Measurements from ENCODE around the gene GGT6.
"Not testable (repeated sequence)": the region's sequence is repeated elsewhere in the genome, so short reads cannot be mapped to it uniquely, and the experiment has no call there.

The GGT6 gene

DNA sequence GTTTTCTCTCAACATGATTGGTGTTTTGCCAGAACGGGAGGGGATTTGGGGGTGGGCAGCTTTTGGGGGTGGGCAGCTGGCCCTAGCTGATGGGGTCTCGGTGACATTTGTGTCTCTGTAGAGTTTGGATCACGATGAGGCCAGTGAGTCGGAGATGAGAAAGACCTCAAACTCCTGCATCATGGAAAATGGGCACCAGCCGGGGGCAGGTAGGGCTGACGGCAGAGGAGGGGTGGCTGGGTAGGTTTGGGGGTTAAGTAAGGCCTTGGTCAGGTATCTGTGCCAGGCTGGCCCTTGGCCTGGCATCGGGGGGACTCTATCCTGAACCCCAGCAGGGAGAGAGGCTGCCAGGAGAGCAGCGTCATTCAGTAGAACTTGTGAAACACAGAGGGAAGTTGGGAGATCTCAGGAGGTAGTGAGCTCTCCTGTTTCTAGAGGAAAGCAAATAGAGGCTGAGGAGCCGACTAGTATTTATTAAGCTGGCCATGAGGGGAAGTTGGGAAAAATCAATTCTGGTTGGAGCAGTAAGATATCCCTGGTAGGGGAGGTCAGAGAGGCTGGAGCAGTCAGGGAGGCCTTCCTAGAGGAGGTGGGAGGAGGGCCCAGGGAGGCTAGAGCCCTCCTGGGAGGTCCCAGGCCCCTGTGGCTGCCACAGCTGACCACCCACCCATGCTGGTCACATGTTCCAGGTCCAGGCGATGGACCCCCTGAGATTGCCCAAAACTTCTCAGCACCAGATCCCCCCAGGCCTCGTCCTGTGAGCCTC lies 32.0 kb upstream of the GGT6 start:
- DNase-seq (ENCODE audit: low read depth in 2 of 2), result no peak

DNA sequence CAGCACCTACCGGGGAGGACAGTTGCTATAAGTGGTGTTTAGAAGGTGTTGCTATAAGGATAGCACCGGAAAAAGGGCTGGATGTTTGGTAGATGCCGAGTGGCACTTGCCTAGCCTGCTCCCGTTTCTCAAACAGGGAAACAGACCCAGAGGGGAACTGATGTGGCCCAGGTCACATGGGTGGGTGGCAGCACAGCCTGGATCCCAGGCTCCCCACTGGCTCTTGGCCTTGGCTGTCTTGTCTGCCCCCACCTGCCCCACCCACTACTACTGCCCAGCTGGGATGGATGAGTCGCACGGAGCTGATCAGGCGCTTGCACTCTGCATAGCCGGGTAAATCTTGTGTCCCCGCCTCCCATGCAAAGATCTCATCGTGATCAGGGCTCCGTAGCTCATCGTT lies 31.2 kb upstream of the GGT6 start:
- DNase-seq (ENCODE audit: low read depth in 2 of 2), result no peak

DNA sequence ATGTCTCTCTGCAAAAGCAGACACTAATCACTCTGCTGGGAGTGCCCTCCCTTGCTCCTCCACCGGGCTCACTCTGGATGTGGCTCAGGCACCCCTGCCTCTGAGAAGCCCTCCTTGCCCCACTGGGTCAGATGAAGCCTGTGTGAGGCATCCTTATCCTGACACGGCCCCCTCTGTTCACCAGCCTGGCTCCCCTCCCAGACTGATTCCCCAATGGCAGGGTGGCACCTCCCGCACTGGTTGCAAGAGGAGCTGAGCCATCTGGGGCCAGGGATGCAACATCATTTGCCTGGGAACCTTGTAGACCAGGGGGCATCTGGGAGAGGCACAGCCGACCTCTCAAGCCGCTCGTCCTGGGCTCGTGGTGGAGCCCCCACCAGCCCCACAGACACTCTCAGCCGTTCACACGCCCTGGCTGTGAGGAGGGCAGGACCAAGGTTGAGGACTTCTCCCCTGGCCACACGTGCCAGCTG lies 30.6 kb upstream of the GGT6 start:
- no peak for DNase-seq (ENCODE audit: low read depth in 2 of 2)

DNA sequence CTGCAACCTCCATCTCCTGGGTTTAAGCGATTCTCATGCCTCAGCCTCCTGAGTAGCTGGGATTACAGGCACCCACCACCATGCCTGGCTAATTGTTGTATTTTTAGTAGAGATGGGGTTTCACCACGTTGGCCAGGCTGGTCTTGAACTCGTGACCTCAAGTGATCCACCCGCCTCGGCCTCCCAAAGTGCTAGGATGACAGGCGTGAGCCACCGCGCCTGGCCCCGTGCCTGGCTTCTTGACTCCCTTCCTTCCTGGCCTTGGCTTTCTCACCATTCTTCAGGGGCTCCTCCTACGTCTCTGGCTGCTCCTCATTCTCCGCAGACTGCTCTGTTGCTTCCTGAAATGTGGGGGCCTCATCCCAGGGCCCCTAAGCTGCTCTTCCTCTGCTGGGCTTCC lies 29.7 kb upstream of the GGT6 start:
- DNase-seq (ENCODE audit: low read depth in 2 of 2), result not testable (repeated sequence)

DNA sequence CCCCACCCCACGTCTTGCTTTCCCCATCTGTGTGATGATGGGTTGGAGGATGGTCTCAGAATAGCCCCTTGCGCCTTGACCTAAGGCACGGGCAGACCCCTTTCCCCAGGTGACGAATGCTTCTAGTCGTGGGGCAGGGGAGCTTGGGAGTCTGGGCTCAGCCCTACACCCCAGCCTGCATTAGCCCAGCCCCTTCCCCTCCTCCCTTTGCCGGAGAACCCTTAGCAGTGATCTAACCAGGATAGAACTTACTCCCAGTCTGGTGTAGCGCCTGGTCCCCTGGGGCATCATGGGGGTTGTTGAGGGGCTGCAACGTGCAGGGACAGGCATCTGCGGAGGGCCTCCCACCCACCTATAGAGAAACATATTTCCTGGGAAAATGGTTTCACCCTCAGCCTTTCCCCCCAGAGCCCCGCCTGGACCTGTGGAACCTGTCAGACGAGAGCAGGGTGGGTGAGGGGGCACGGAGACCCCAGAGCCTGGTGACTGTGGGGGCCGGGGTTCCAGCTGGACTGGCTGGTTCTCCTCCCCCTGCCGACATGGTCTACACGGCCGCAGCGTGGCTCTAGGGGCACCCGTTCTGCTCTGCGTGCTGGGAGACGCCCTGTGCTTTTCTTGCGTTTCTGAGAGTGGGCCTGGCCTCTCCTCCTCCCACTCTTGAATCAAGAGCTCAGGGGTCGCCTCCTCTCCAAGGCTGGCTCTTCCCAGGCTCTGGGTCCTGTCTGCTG lies 28.7 kb upstream of the GGT6 start:
- no peak for DNase-seq (ENCODE audit: low read depth in 2 of 2)

DNA sequence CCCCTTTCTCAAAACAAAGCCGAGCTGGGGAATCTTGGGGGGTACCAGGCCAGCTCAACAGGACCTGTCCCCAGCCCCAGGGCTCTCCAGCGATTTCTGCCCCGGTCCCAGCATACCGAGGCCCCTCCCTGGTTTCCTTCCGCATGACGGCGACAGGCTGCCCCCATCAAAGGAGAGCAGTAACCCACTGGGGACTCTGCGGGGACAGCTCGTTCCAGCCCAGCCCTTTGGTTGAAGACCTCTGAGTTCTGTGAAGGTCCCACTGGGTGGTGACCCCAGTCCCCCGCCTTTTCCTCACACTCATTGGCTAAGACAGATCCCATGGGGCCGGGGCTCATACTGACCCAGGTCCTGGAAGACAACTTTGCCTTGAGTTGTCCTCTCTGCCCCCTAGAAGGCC lies 28.0 kb upstream of the GGT6 start:
- DNase-seq (ENCODE audit: low read depth in 2 of 2), result no peak

DNA sequence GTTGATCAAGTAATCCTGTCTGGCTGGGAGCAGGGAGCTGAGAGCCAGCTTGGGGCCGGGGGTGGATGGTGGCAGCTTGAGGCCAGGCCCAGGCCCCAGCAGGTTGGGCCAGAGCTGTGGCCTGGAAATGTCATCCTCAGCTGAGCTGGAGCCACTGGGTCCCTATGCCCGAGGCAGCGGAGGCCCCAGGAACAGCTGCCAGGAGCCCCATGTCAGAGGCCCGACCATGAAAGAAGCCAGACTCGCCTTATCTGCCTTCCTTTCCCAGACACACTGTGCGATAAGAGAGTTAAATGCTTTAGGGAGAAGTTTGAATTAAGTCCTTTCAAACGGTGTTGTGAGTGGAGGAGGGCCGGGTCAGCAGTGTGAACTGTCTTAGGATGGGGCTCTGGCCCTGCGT lies 27.4 kb upstream of the GGT6 start:
- no peak for DNase-seq (ENCODE audit: low read depth in 2 of 2)

DNA sequence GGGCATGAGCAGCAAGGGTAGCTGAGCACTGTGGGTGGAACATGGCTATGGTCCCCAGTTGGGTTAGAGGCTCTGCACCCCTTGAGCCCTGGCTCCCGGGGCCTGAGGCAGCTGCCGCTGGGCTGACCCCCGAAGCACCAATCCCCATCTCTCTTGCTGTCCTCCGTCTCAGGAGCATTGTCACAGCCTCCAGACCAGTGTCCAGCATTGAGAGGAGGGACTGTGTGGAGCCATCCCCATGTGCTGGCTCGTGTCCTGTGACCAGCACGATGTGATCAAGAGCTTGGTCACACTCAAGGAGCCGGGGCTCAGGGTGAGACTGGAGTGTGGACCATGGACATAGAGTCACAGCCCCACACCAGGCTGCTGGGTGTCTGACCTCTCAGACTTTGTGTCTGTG lies 26.8 kb upstream of the GGT6 start:
- DNase-seq (ENCODE audit: low read depth in 2 of 2), result no peak

DNA sequence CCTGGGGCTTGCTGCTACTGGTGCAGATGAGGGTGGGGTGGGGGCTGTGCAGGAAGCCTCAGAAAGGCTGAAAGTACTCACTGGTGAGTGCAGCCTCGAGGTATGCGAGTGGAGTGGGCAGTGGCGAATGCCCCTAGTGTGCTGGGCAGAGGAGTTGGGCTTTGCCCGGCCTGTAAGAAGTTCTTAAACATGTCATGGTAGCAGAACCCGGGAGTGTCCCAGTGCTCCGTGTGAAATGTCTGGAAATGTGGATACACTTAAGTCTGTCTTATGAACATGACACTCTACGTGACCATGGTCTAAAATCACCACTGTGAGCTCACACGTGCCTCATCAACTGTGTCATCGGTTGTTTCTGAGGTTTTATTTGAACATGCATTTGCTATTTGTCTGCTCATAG lies 25.7 kb upstream of the GGT6 start:
- no peak for DNase-seq (ENCODE audit: low read depth in 2 of 2)

DNA sequence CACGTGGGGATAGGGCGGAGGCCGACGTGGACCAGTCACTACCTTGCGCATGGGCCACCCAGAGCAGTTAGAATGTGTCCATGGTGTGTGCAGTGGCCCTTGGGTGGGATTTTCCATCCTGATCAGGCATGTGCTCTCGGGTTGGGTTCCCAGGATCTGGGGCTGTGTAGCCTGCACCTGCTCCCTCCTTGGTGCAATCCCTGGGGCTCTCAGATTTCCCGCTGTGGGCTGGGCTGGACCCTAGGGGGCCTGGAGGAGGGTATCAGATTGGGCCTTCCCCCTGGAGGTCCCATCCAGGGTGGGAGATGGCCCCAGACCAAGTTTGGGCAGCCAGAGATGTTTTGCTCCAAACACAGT lies 25.2 kb upstream of the GGT6 start:
- DNase-seq (ENCODE audit: low read depth in 2 of 2), result no peak

DNA sequence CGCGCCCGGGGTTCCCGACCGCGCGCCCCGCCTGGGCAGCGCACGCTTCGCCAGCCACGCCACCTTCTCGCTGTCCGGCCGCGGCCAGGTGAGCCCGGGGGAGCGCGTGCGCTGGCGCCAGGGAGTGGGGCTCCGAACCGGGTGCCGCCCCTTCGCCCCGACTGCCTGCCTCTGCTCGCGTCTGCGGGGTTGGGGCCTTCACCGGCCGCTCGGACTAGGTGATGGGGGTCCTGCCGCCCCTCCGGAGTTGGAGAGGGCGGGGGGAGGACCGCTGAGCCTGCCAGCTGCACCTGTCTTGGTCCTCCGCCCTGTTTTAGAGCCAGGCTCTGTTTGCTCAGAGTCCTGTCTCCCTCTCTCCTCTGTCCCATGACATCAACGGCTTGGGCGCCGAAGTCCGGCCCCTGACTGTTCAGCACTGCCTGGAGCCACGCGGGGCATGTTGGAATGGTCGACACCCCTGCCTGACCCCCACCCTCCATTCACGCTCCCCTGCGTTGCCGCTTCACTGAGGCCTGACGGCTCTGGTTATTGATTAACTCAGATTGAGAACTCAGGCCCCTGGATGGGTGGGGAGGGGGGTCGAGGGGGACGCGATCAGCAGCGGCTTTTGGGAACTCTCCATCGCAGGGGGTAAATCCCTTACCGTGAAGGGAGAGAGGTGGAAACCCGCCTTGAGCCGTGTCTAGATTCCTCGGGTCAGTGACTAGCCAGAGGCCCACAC lies 24.7 kb upstream of the GGT6 start:
- DNase-seq (ENCODE audit: low read depth in 2 of 2), result no peak

DNA sequence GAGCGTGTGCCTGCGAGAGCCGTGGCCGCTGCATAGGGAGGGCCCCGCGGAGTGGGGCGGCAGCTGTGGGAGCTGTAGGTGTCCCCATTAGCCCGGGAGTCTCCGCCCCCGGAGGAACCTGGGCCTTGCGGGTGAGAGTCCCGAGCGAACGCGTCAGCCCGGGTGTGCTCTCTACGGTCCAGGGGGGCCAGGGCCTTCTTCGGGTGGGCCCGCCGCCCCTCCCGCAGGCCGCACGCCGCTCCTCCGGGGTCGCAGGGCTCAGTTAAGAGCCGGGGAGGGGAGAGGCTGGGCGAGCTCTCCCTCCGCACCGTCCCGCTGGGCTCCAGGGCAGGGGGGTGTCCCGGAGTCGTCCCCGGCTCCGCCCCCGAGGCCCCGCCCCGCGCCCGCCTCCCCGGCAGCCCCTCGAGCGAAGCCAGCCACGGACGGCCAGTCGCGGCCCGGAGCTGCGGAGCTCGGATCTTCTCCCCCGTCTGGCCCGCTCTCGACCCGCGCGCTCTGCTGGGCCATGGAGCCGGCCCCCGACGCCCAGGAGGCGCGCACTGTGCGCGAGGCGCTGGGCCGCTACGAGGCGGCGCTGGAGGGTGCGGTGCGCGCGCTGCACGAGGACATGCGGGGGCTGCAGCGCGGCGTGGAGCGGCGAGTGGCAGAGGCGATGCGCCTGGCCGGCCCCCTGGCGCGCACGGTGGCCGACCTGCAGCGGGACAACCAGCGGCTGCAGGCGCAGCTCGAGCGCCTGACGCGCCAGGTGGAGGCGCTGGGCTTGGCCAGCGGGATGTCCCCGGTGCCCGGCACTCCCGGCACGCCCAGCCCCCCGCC lies 23.9 kb upstream of the GGT6 start, which contains the start of gene SMTNL2:
Gene SMTNL2, plus strand, starts transcription at position 429 of the 816 bp plus-strand sequence. Its CDS starts 77 bp downstream, at position 506.
- DNase-seq (ENCODE audit: low read depth in 2 of 2), result no peak

DNA sequence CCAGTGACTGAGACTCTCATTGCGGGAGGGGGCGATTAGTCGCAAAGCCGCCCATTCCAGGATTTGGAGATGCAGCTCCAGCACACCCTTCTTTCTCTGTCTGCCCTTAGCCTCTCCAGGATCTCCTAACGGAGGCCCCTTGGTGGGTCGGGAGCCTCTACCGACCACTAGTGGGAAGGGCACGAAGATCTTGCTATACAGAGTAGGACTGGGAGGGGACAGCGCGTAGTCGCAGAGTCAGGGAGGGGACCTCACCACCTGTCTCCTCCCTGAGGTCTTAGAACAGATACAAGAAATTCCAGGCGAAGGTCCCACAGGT lies 23.4 kb upstream of the GGT6 start:
- no peak for DNase-seq (ENCODE audit: low read depth in 2 of 2)

DNA sequence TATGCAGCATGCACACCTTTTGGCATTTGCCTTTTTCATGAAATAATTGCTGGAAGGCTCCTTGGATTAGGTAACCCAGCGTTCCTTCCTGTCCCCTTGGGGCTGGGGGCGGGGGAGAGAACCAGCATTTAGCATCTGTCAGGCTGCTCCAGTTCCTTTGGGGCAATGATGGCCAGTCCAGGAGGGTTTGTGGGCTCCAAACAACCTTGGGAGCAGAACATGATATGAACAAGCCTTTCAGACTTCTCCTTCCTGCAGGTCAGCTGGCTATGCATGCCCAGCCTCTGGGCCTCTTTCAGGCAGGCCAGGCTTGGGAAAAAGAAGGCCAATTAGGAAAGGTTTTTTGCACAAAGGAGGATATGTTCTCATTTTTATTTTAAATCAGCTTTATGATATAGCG lies 22.8 kb upstream of the GGT6 start:
- DNase-seq (ENCODE audit: low read depth in 2 of 2), result no peak

DNA sequence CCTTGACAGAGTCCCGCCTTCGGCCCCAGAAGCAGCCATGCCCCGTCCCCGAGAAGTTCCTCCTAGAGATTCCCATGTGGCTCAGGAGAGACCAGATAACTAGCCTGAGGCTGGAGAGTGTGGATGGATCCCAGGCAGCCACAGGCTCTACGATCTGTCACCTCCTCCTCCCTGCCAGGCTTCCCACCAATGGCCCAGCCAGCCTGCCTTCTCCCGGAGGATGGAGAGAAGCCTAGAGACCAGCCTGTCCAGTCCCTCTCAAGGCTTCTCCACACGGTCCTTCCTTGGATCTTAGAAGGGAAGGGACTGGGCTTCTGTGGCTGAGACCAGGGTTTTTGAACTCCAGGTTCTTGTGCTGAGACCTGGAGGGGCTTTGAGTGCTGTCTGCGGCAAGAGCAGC lies 22.3 kb upstream of the GGT6 start:
- no peak for DNase-seq (ENCODE audit: low read depth in 2 of 2)

DNA sequence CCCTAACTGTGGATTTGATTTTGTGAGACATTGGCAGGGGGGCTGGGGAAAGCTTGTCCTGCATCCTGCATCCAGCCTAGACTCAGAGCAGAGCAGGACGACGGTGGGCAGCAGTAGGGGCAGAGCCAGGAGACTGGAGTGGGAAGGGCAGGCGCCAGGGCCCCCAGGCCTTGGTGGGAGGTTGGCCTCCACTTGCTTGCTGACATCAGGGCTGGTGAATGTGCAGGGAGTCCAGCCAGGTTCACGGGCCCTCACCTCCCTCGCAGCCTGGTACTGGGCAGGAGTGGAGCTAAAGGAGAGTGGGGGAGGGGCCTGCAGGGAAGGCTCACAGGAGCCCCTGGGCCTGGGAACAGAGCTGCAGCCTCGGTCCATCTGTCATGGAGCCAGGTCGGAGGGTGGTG lies 21.7 kb upstream of the GGT6 start:
- no peak for DNase-seq (ENCODE audit: low read depth in 2 of 2)

DNA sequence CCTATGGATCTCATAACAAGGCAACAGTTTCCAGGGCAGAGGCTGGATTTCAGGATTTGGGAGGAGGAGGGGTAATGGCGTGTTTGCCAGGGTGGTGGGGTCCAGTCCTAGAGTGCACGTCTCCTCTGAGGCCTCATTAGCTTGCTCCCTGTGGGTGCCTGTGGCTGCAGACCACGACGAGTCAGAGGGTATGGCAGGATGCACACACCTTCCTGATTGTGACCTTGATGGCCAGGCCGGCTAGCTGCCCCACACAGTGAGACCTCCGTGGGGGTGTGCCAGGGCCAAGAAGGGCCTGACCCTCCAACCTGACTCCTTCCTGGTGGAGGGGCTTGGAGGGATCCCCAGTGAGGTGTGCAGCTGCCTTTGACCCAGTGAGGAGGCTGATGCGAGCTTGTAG lies 19.9 kb upstream of the GGT6 start:
- no peak for DNase-seq (ENCODE audit: low read depth in 2 of 2)

DNA sequence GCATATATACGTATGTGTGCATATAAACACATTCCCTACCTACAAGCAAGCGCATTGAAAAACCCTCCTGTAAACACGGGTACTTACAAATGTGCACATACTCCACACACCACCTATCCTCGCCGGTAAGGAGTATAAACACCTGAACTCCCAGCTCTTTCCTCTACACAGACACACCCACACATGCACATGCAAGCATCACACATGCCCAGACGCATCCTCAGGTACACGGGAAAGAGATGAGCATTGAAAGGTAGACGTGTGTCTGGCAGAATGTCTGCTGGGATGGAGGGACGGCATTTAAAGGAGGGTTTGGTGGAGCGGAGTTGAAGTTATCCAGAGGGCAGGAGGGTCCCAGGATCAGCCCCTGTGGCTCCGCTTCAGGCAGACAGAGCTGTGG lies 19.3 kb upstream of the GGT6 start:
- DNase-seq (ENCODE audit: low read depth in 2 of 2), result no peak

DNA sequence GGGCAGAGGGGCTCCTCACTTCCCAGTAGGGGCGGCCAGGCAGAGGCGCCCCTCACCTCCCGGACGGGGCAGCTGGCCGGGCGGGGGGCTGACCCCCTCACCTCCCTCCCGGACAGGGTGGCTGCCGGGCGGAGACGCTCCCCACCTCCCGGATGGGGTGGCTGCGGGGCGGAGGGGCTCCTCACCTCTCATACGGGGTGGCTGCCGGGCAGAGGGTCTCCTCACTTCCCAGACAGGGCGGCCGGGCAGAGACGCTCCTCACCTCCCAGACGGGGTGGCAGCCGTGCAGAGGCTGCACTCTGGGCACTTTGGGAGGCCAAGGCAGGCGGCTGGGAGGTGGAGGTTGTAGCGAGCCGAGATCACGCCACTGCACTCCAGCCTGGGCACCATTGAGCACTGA lies 18.0 kb upstream of the GGT6 start:
- DNase-seq (ENCODE audit: low read depth in 2 of 2), result not testable (repeated sequence)

DNA sequence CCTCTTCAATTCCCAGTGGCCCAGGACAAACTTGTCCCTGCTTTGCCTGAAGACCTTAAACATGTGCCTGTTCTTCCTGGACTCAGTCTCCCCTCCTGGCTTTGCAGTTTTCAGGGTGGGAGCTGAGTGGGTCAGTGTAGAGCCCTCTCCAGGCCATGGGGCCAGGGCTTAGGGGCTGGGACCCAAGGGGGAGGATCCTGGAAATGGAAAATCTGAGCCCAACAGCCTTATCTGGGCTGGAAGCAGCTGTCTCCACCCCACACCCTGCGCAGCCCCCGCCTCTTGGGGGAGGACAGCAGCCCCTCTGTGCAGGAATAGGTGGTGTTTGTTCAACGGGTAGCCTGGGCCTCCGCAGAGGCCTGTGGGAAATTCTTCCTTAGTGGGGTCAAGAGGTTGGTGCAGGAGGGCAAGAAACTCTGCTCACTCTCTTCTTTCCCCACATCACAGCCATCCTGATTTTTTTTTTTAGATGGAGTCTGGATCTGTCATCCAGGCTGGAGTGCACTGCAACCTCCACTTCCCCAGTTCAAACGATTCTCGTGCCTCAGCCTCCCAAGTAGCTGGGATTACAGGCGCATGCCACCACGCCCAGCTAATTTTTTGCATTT lies 17.1 kb upstream of the GGT6 start:
- DNase-seq (ENCODE audit: low read depth in 2 of 2), result no peak

DNA sequence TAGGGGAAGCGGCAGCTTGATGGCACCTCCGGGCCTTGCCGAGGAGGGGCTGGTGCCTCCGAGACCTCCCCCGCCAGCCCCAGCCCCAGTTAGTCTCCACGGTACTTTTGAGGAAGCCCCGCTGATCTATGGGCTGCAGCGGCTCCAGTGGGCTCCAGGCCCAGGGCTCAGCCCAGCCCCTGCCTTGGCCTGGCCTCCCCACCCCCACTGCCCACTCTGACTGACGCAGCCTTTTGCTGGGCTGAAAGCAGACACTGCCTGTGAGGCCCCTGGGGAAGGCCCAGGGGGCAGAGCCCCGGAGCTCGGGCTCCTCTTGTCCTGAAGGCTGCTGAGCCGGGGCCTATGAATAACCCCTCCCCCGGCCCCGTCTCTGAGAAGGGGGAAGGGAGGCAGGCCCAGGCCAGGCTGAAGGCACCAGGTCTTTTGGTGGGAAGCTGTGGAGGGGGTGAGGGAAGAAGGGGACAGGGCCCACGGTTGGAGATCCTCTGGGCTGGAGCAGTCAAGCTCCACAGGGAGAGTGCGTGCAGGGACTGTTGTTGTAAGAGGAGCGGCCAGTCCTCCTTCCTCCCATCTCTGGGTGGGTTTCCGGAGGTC lies 16.4 kb upstream of the GGT6 start:
- no peak for DNase-seq (ENCODE audit: low read depth in 2 of 2)

Measured in stimulated activated CD8-positive, alpha-beta memory T cell treated with anti-CD3 and anti-CD28 coated beads, Interleukin-15, amount 100 ng/mL, for 48 hours (primary cell).